Activated CD8-positive, alpha-beta T cell treated with anti-CD3 and anti-CD28 coated beads for 36 hours (primary cell): ENCODE measurements around the gene SGK1. TPM values are rescaled to one million over a fixed set of nuclear protein-coding genes. Genes with fewer than 3 reads are reported as not detected.
"Not testable (repeated sequence)": the region's sequence is repeated elsewhere in the genome, so short reads cannot be mapped to it uniquely, and the experiment has no call there.

ENCODE experiments used
- ATAC-seq: fragments of 200-7000 bp; cut with Tn5 transposase; one replicate; pipeline ENCODE4 v1.10.0; 2021; ENCODE audit warnings: mild to moderate bottlenecking, moderate library complexity
- CTCF ChIA-PET: fragments of 350-600 bp; sonication (Branson Sonifier 250); formaldehyde crosslinking; loops from one replicate; lab custom pipeline; 2021; ENCODE audit warnings: antibody characterized with exemption; lab: Charles Lee
- POLR2A ChIA-PET: fragments of 350-600 bp; sonication (Branson Sonifier 250); formaldehyde crosslinking; loops from one replicate; lab custom pipeline; 2021; ENCODE audit warnings: antibody characterized with exemption; lab: Charles Lee
- DNase-seq: peaks from one replicate; pipeline ENCODE4 v3.0.0-alpha.2; 2020
- H3K27ac Mint-ChIP-seq: one replicate; pipeline ENCODE4 v1.8.0; 2021; ENCODE audit warnings: mild to moderate bottlenecking, mixed read lengths
- H3K27me3 Mint-ChIP-seq: one replicate; pipeline ENCODE4 v1.8.0; 2021; ENCODE audit warnings: mixed read lengths
- H3K36me3 Mint-ChIP-seq: one replicate; pipeline ENCODE4 v1.8.0; 2021; ENCODE audit warnings: low read depth, mixed read lengths
- H3K4me1 Mint-ChIP-seq: one replicate; pipeline ENCODE4 v1.8.0; 2021; ENCODE audit warnings: low read depth, mixed read lengths
- H3K4me3 Mint-ChIP-seq: one replicate; pipeline ENCODE4 v1.8.0; 2021; ENCODE audit warnings: mild to moderate bottlenecking, moderate library complexity, mixed read lengths
- H3K9me3 Mint-ChIP-seq: one replicate; pipeline ENCODE4 v1.8.0; 2021; ENCODE audit warnings: mixed read lengths
- intact Hi-C: fragments of 100-400 bp; cut with micrococcal nuclease; formaldehyde crosslinking; loops from one replicate; pipeline ENCODE4 v1.10.0; 2022
- total RNA-seq, 2 experiments: library from RNA; stranded (reverse); gene quantifications; one replicate each; pipeline ENCODE4 v1.2.3, GENCODE V29; 2021
- TF ChIP-seq, protein P1 (sequence below): fragments of 200-600 bp; IDR thresholded peaks from one replicate; pipeline ENCODE4 v1.8.0; 2022; ENCODE audit warnings: antibody characterized with exemption, mild to moderate bottlenecking

The SGK1 gene
- total RNA-seq, 2 experiments from 2014 or later: 46.4 to 53.4 TPM

- intact Hi-C loops: no loop called here
- H3K4me3 Mint-ChIP-seq: no peak overlapping the region
- H3K9me3 Mint-ChIP-seq: peaks cover 16% of the 10 kb centered on the region
- CTCF ChIA-PET: no interaction called here
- peaks cover 5% of the 10 kb centered on the region for H3K4me1 Mint-ChIP-seq
- TF ChIP-seq, protein P1, sequence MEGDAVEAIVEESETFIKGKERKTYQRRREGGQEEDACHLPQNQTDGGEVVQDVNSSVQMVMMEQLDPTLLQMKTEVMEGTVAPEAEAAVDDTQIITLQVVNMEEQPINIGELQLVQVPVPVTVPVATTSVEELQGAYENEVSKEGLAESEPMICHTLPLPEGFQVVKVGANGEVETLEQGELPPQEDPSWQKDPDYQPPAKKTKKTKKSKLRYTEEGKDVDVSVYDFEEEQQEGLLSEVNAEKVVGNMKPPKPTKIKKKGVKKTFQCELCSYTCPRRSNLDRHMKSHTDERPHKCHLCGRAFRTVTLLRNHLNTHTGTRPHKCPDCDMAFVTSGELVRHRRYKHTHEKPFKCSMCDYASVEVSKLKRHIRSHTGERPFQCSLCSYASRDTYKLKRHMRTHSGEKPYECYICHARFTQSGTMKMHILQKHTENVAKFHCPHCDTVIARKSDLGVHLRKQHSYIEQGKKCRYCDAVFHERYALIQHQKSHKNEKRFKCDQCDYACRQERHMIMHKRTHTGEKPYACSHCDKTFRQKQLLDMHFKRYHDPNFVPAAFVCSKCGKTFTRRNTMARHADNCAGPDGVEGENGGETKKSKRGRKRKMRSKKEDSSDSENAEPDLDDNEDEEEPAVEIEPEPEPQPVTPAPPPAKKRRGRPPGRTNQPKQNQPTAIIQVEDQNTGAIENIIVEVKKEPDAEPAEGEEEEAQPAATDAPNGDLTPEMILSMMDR: no peak
- H3K27me3 Mint-ChIP-seq: peaks cover 5% of the 10 kb centered on the region
- ATAC-seq (no peak), DNase-seq (peak; percentile 33)
- H3K27ac Mint-ChIP-seq: no peak overlapping the region
- H3K36me3 Mint-ChIP-seq: peaks cover 2% of the 10 kb centered on the region
- POLR2A ChIA-PET: no interaction called here
Measured at GRCh38 chr6:134323698-134324097, 5.8 kb upstream of the SGK1 start.

DNA sequence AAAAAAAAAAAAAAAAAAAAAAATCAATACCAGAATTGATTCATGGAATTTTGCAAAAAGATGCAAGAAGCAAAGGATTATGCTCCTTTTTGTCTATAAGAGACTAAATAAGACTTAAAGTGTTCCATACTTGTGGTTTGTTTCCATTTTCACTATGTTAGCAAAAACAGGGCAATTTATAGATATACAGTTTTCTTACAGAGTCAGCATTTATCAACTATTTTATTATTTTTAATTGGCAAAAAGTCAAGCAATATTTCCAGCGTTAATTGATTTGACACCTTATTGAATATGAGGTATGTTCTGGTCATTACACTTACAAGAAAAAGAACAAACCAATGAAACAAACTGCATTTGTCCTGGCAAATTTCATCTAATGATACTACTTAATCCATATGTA is 5.4 kb upstream of the SGK1 start:
- peaks cover 6% of the 10 kb centered on the region for H3K27me3 Mint-ChIP-seq
- H3K4me3 Mint-ChIP-seq: no peak overlapping the region
- intact Hi-C loops: no loop called here
- H3K27ac Mint-ChIP-seq: no peak overlapping the region
- ChIA-PET CTCF (no interaction called here), POLR2A (no interaction called here)
- ATAC-seq: no peak
- no peak for DNase-seq
- H3K36me3 Mint-ChIP-seq: peaks cover 2% of the 10 kb centered on the region
- TF ChIP-seq, protein P1: no peak
- peaks cover 16% of the 10 kb centered on the region for H3K9me3 Mint-ChIP-seq
- peaks cover 5% of the 10 kb centered on the region for H3K4me1 Mint-ChIP-seq

GRCh38 chr6:134322216-134322615 is 4.3 kb upstream of the SGK1 start:
- Mint-ChIP-seq H3K9me3 (peaks cover 16% of the 10 kb centered on the region), H3K4me3 (no peak overlapping the region), H3K4me1 (peaks cover 15% of the 10 kb centered on the region), H3K27me3 (peaks cover 11% of the 10 kb centered on the region), H3K27ac (no peak overlapping the region), H3K36me3 (peaks cover 2% of the 10 kb centered on the region)
- ChIA-PET CTCF (no interaction called here), POLR2A (no interaction called here)
- DNase-seq (no peak), ATAC-seq (no peak)
- intact Hi-C loops: no loop called here
- TF ChIP-seq, protein P1: no peak

GRCh38 chr6:134321246-134321645 is 3.3 kb upstream of the SGK1 start:
- ChIA-PET POLR2A (no interaction called here), CTCF (no interaction called here)
- no peak overlapping the region for H3K27ac Mint-ChIP-seq
- ATAC-seq (no peak), DNase-seq (no peak)
- H3K36me3 Mint-ChIP-seq: peaks cover under 1% of the 10 kb centered on the region
- TF ChIP-seq, protein P1: no peak
- peaks cover 20% of the 10 kb centered on the region for H3K4me1 Mint-ChIP-seq
- H3K27me3 Mint-ChIP-seq: peaks cover 16% of the 10 kb centered on the region
- intact Hi-C loops: no loop called here
- H3K4me3 Mint-ChIP-seq: no peak overlapping the region
- peaks cover 15% of the 10 kb centered on the region for H3K9me3 Mint-ChIP-seq

- POLR2A ChIA-PET, H3K36me3 Mint-ChIP-seq, H3K9me3 Mint-ChIP-seq, H3K27ac Mint-ChIP-seq, intact Hi-C loops, CTCF ChIA-PET, H3K4me3 Mint-ChIP-seq, ATAC-seq, DNase-seq: not testable (repeated sequence)
- peaks cover 24% of the 10 kb centered on the region for H3K4me1 Mint-ChIP-seq
- H3K27me3 Mint-ChIP-seq: peaks cover 19% of the 10 kb centered on the region
Measured at GRCh38 chr6:134319686-134320085, 1.8 kb upstream of the SGK1 start.

GRCh38 chr6:134318974-134319281 is 1.0 kb upstream of the SGK1 start:
- no peaks in the 10 kb centered on the region for H3K36me3 Mint-ChIP-seq
- no peak overlapping the region for H3K27ac Mint-ChIP-seq
- no peak overlapping the region for H3K4me3 Mint-ChIP-seq
- H3K9me3 Mint-ChIP-seq: peaks cover 9% of the 10 kb centered on the region
- intact Hi-C loops: no loop called here
- ChIA-PET POLR2A (no interaction called here), CTCF (interaction anchor here (1.0 to 1.6 kb wide), 2 partner anchors 13 to 322 kb away, joined by 3 to 6 read pairs; no protein-coding TSS in a partner anchor)
- ATAC-seq (no peak), DNase-seq (no peak)
- TF ChIP-seq, protein P1: no peak
- H3K4me1 Mint-ChIP-seq: peaks cover 23% of the 10 kb centered on the region
- peaks cover 19% of the 10 kb centered on the region for H3K27me3 Mint-ChIP-seq
